PFSK-1 (cell line): Measurements from ENCODE around the gene CCDC136.

ENCODE experiments used
- FOXP2 ChIP-seq: optimal IDR thresholded peaks from 2 replicates; pipeline ENCODE3; 2011; ENCODE audit warnings: borderline replicate concordance, control low read depth, inconsistent platforms; ENCODE audit not compliant: insufficient read depth; ENCODE audit errors: extremely low read length, extremely low read depth
- POLR2AphosphoS5 ChIP-seq: IDR thresholded peaks from 2 replicates; pipeline ENCODE4 v1.6.1; 2012; ENCODE audit warnings: low read depth, mild to moderate bottlenecking, control low read depth, low read length, moderate library complexity
- SIN3A ChIP-seq: IDR thresholded peaks from 2 replicates; pipeline ENCODE4 v1.6.1; 2012; ENCODE audit warnings: mild to moderate bottlenecking, low read length, moderate library complexity, borderline replicate concordance; ENCODE audit not compliant: insufficient read depth
- TAF1 ChIP-seq: IDR thresholded peaks from 2 replicates; pipeline ENCODE4 v1.6.1; 2012; ENCODE audit warnings: low read length, control low read depth, borderline replicate concordance; ENCODE audit not compliant: insufficient read depth
- TF ChIP-seq, protein P1 (sequence below), 2 experiments: IDR thresholded peaks; 2 replicates each; pipeline versions ENCODE4 v1.6.1 to v1.8.0; 2011 to 2012; ENCODE audit warnings: low read depth in 2 of 2, low read length in 2 of 2, control low read depth in 1 of 2, inconsistent platforms in 1 of 2, mild to moderate bottlenecking in 1 of 2, moderate library complexity in 1 of 2; ENCODE audit not compliant: insufficient read depth in 1 of 2

Gene CCDC136

DNA sequence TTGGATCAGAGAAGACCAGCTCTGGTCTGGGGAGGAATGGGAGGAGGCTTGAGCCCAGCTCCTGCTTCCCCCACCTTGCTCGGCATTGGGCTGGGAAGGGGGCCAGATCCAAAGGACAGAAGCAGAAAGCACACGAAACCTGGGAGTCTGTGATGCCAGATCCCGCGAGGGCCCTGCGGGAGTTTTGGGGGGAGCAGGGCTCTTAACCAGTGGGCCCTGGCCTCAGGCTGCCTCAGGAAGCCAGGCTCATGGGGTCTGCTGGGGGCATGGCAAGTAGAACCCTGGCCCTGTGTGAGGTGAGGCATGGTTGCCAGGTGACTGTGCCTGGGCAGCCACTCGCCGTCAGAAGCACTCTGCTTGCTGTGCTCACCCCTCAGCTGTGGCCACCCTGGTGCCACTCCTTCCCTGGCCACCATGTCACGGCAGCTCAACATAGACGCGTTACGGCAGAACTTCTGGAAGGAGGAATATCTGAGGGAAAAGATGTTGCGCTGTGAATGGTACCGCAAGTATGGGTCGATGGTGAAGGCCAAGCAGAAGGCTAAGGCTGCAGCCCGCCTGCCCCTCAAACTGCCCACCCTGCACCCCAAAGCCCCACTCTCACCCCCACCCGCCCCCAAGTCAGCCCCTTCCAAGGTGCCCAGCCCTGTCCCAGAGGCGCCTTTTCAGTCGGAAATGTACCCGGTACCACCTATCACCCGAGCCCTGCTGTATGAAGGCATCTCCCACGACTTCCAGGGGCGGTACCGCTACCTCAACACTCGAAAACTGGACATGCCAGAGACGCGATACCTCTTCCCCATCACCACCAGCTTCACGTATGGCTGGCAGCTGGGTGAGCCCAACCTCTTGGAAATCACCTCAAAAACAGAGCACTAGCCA, 74.5 kb downstream of the CCDC136 start:
- TF ChIP-seq FOXP2 = no peak

DNA sequence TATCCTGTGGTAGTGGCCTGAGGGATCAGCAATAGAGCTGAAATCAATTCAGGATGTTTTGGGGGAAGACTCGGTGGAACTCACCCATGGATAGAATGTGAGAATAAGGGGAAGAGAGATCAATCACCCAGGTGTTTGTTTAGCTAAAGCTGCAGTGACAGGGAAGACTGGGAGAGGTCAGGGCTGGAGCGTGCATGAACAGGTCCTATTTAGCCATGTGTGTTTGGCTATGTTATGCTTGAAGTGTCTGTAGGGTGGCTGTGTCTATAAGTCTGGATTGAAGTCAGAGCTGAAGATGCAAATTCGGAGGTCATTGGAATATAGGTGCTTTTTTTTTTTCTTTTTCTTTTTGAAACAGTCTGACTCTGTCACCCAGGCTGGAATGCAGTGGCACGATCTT, 75.5 kb downstream of the CCDC136 start:
- no peak for TF ChIP-seq POLR2AphosphoS5
- TF ChIP-seq TAF1 = no peak
- no peak for TF ChIP-seq SIN3A
- TF ChIP-seq FOXP2 = no peak
- TF ChIP-seq, protein P1, sequence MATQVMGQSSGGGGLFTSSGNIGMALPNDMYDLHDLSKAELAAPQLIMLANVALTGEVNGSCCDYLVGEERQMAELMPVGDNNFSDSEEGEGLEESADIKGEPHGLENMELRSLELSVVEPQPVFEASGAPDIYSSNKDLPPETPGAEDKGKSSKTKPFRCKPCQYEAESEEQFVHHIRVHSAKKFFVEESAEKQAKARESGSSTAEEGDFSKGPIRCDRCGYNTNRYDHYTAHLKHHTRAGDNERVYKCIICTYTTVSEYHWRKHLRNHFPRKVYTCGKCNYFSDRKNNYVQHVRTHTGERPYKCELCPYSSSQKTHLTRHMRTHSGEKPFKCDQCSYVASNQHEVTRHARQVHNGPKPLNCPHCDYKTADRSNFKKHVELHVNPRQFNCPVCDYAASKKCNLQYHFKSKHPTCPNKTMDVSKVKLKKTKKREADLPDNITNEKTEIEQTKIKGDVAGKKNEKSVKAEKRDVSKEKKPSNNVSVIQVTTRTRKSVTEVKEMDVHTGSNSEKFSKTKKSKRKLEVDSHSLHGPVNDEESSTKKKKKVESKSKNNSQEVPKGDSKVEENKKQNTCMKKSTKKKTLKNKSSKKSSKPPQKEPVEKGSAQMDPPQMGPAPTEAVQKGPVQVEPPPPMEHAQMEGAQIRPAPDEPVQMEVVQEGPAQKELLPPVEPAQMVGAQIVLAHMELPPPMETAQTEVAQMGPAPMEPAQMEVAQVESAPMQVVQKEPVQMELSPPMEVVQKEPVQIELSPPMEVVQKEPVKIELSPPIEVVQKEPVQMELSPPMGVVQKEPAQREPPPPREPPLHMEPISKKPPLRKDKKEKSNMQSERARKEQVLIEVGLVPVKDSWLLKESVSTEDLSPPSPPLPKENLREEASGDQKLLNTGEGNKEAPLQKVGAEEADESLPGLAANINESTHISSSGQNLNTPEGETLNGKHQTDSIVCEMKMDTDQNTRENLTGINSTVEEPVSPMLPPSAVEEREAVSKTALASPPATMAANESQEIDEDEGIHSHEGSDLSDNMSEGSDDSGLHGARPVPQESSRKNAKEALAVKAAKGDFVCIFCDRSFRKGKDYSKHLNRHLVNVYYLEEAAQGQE (IDR thresholded peaks at IDR 0.05; ENCODE audit: insufficient read depth in 1 of 2, low read depth in 2 of 2, low read length in 2 of 2) = no peak

DNA sequence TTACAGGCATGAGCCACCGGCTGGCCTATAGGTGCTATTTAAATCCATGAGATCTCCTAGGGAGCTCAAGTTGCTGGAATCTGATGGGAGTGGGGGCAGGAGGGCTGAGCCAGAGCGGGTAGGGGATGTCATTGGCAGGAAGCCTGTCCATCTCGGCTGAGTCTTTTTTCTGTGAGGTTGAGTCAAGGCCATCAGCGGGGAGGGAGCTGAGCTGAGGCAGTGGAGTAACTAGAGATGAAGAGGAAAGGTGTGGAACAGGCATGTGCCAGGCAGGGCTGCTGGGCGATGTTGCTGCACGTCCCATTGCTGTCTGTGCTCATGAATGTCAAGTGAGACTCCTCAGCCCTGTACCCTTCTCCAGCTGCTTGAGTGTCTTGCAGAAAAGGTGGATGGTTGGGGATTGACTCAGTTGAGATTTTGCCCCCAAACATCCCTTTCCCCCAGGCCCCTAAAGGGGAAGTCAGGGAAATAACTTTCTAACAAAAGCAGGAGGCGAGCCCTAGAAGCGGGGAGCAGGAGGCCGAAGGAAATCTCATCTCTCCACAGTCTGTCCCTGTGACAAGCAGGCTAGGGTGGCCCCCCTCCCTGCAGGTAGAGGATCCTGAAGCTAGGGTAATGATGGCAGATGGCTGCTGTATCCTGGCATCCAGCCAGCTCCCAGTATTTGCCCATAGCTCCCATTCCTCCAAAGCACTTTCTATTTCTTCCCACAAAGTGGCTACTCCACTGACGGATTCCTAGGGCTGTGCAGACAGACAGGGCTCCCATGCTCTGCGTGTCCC, 76.3 kb downstream of the CCDC136 start:
- TF ChIP-seq TAF1 (no peak), POLR2AphosphoS5 (no peak), SIN3A (no peak), FOXP2 (no peak)
- TF ChIP-seq, protein P1 (IDR thresholded peaks at IDR 0.05; ENCODE audit: insufficient read depth in 1 of 2, low read depth in 2 of 2, low read length in 2 of 2) = no peak

DNA sequence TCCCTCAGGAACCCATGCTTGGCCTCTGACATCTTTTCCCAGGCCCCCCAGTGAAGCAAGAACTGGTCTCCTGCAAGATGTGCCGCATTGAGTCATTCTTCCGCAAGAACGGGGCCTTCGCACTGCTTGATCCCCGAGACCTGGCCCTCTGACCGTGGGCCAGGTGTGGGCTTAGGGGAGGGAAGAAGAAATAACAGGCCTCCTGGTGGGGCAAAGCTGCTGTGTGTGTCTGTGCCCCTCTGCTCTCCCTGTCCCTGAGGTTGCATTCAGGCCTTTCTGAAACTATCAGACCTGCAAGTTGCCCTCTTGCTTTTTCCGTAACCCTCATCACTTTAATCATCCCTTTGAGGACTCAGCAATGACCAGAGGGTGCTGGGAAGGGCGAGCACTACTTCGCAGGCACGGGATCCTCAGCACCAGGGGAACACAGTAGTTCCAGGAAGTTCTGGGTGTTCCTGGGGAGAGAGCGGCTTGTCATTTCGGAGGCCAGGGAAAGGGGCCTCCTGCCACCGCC, 76.9 kb downstream of the CCDC136 start:
- TF ChIP-seq FOXP2 (no peak), POLR2AphosphoS5 (no peak), TAF1 (no peak), SIN3A (no peak)
- TF ChIP-seq, protein P1 (IDR thresholded peaks at IDR 0.05; ENCODE audit: insufficient read depth in 1 of 2, low read depth in 2 of 2, low read length in 2 of 2) = no peak

DNA sequence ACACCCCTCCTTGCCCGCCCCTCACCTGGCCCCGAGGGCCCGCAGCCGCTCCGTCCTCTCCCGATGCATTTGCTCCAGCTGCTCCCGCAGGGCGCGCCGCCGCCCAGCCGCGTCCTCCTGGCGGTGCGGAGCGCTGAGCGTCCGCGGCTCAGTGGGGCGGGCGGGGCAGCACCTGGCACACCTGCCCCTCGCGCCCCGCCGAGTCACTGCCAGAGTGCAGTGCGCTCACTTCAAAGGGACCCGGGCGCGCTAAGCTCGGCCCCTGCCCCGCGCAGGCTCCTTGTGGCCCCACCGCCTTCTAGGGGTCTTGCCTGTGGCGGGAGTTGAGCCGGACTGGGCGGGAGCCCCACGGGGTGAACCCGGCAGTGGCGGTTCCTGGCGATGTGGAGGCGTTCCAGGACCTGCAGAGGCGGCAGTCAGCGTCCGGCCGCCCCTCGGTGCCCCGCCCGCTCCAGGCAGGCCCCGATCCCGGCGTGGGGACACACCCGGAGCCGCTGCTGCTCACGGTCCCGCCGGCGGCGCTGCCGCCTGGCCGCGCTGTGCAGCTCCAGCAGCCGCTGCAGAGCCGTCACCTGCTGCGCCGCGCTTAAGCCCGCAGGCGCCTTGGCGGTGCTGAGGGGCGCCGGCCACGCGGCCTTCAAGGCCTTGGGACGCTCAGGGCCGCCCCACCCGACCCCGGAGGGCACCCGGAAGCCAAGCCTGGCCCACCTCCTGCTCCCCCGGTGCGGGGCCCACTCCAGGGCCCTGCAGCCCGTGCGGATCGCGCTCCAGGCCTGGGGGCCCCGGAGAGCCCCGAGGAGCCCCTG, 77.6 kb downstream of the CCDC136 start:
- TF ChIP-seq SIN3A = no peak
- TF ChIP-seq, protein P1 (IDR thresholded peaks at IDR 0.05; ENCODE audit: insufficient read depth in 1 of 2, low read depth in 2 of 2, low read length in 2 of 2) = no peak
- TF ChIP-seq POLR2AphosphoS5 = no peak
- no peak for TF ChIP-seq FOXP2
- no peak for TF ChIP-seq TAF1
